HG02973 (cell line): ENCODE measurements around the gene ZNF878.
A peak's percentile ranks its signal among the peaks of the same experiment; 100 is the strongest.

Experiments used
- ATAC-seq: cut with Tn5 transposase; IDR thresholded peaks from one replicate; pipeline ENCODE4 v1.9.1; 2021; ENCODE audit warnings: moderate library complexity; ENCODE audit not compliant: unreplicated experiment

Gene ZNF878

GRCh38 chr19:12035220-12036172 is 17.3 kb downstream of the ZNF878 start, which contains the start of gene ZNF433:
ZNF433 (minus strand) TSS chr19:12035679; CDS start chr19:12035539, 140 bp downstream.
- ATAC-seq = peak; percentile 77

- no peak for ATAC-seq
Observed at GRCh38 chr19:12034620-12035019, 18.1 kb downstream of the ZNF878 start.

GRCh38 chr19:12034198-12034597 is 18.6 kb downstream of the ZNF878 start:
- no peak for ATAC-seq

- no peak for ATAC-seq
Observed at GRCh38 chr19:12015753-12016116, 37.0 kb downstream of the ZNF878 start.

GRCh38 chr19:12015015-12015752 is 37.6 kb downstream of the ZNF878 start:
- no peak for ATAC-seq

GRCh38 chr19:12000152-12000981 is 52.4 kb downstream of the ZNF878 start:
- no peak for ATAC-seq

GRCh38 chr19:11995174-11995573 is 57.6 kb downstream of the ZNF878 start:
- no peak for ATAC-seq
